Measurements from ENCODE around the gene CRKL. TPM values are rescaled to one million over a fixed set of nuclear protein-coding genes. Genes with fewer than 3 reads are reported as not detected.

CRKL gene
- total RNA-seq, 1 experiment from 2014 or later = 106 TPM

GRCh38 chr22:20955548-20955947, 38.3 kb downstream of the CRKL start:
- Histone ChIP-seq H3K9ac (ENCODE audit: extremely low read depth, insufficient read length, low read length) (no peak overlapping the region), H3K4ac (ENCODE audit: low read depth, low read length) (no peak overlapping the region), H2BK20ac (ENCODE audit: low read depth, low read length, poor library complexity, severe bottlenecking) (no peak overlapping the region), H2BK12ac (ENCODE audit: insufficient read length, low read depth, low read length) (no peak overlapping the region), H3K79me1 (ENCODE audit: insufficient read depth, low read depth, low read length, poor library complexity, severe bottlenecking) (peaks cover 5% of the 10 kb centered on the region), H3K9me3 (ENCODE audit: control insufficient read depth, low read depth, low read length) (no peaks in the 10 kb centered on the region), H3K27me3 (ENCODE audit: insufficient read depth, low read length) (no peaks in the 10 kb centered on the region), H4K91ac (ENCODE audit: insufficient read length, low read depth, low read length) (no peak overlapping the region), H2BK5ac (ENCODE audit: insufficient read length, low read length) (no peak overlapping the region), H2BK15ac (ENCODE audit: low read depth, low read length) (no peak overlapping the region), H3K56ac (ENCODE audit: insufficient read length, low read depth, low read length) (no peak overlapping the region), H3K23ac (ENCODE audit: insufficient read length, low read depth, low read length) (no peak overlapping the region), H3K4me1 (ENCODE audit: insufficient read depth, low read length) (no peaks in the 10 kb centered on the region), H3K14ac (ENCODE audit: insufficient read depth, low read length) (no peak overlapping the region), H3K27ac (ENCODE audit: insufficient read length, low read depth, low read length) (no peak overlapping the region), H3K23me2 (ENCODE audit: insufficient read length, low read depth, low read length, poor library complexity, severe bottlenecking) (peaks cover 4% of the 10 kb centered on the region), H2AK5ac (ENCODE audit: insufficient read length, low read length) (no peak overlapping the region), H3K4me2 (ENCODE audit: insufficient read depth, insufficient read length, low read length) (no peak overlapping the region), H4K8ac (replicated peaks; ENCODE audit: insufficient read length, low read depth, low read length) (no peak overlapping the region), H4K20me1 (ENCODE audit: control insufficient read depth, insufficient read depth, insufficient read length) (no peaks in the 10 kb centered on the region), H3K18ac (ENCODE audit: insufficient read length, low read depth, low read length) (no peak overlapping the region), H3T11ph (ENCODE audit: low read length) (no peak overlapping the region), H2BK120ac (ENCODE audit: low read depth, low read length, poor library complexity, severe bottlenecking) (no peak overlapping the region), H3K79me2 (ENCODE audit: insufficient read depth, low read length) (no peaks in the 10 kb centered on the region), H2AFZ (ENCODE audit: low read length) (no peak overlapping the region), H4K5ac (ENCODE audit: insufficient read length, low read depth, low read length) (no peak overlapping the region)
- Mint-ChIP-seq H3K36me3 (ENCODE audit: insufficient read depth in 1 of 3, low read depth in 3 of 3) (peaks cover 9 to 38% (median 37%) of the 10 kb centered on the region in 3 experiments; a peak in 6 of 7 replicates), H3K27ac (no peak overlapping the region), H3K9me3 (no peaks in the 10 kb centered on the region), H3K4me3 (no peak overlapping the region), H3K4me1 (peaks cover 10 to 11% of the 10 kb centered on the region in 2 experiments), H3K27me3 (ENCODE audit: low read depth) (peaks cover 21% of the 10 kb centered on the region)
- TF ChIP-seq, protein P1, sequence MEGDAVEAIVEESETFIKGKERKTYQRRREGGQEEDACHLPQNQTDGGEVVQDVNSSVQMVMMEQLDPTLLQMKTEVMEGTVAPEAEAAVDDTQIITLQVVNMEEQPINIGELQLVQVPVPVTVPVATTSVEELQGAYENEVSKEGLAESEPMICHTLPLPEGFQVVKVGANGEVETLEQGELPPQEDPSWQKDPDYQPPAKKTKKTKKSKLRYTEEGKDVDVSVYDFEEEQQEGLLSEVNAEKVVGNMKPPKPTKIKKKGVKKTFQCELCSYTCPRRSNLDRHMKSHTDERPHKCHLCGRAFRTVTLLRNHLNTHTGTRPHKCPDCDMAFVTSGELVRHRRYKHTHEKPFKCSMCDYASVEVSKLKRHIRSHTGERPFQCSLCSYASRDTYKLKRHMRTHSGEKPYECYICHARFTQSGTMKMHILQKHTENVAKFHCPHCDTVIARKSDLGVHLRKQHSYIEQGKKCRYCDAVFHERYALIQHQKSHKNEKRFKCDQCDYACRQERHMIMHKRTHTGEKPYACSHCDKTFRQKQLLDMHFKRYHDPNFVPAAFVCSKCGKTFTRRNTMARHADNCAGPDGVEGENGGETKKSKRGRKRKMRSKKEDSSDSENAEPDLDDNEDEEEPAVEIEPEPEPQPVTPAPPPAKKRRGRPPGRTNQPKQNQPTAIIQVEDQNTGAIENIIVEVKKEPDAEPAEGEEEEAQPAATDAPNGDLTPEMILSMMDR (conservative IDR thresholded peaks at IDR 0.05) = no peak
- no CpG with 5 or more reads among the region's 7 CpGs for WGBS (ENCODE audit: extremely low coverage, insufficient read length, low lambda C conversion rate)
- DNase-seq = no peak
